ENCODE results near the gene SF3A1. TPM values are rescaled to one million over a fixed set of nuclear protein-coding genes. Genes with fewer than 3 reads are reported as not detected.

The SF3A1 gene
- total RNA-seq, 1 donor from 2014 or later: 164 TPM

- DNase-seq (no peak), ATAC-seq (no peak)
- intact Hi-C loops (cut with DNase I): no loop called here
- Histone ChIP-seq H3K4me3 (no peak overlapping the region), H3K4me1 (no peaks in the 10 kb centered on the region), H3K27ac (no peak overlapping the region), H3K36me3 (no peaks in the 10 kb centered on the region), H3K27me3 (no peaks in the 10 kb centered on the region), H3K9me3 (no peaks in the 10 kb centered on the region)
- no peak for TF ChIP-seq CTCF (IDR thresholded peaks at IDR 0.05)
Observed at GRCh38 chr22:30370641-30371230, 14.0 kb upstream of the SF3A1 start.

- H3K9me3 ChIP-seq: no peaks in the 10 kb centered on the region
- no peak for TF ChIP-seq CTCF (IDR thresholded peaks at IDR 0.05)
- no peak overlapping the region for H3K27ac ChIP-seq
- H3K4me1 ChIP-seq: no peaks in the 10 kb centered on the region
- no peaks in the 10 kb centered on the region for H3K36me3 ChIP-seq
- H3K27me3 ChIP-seq: no peaks in the 10 kb centered on the region
- DNase-seq (no peak), ATAC-seq (no peak)
- intact Hi-C loops (cut with DNase I): no loop called here
- no peak overlapping the region for H3K4me3 ChIP-seq
Observed at GRCh38 chr22:30368420-30368819, 11.7 kb upstream of the SF3A1 start.

DNA sequence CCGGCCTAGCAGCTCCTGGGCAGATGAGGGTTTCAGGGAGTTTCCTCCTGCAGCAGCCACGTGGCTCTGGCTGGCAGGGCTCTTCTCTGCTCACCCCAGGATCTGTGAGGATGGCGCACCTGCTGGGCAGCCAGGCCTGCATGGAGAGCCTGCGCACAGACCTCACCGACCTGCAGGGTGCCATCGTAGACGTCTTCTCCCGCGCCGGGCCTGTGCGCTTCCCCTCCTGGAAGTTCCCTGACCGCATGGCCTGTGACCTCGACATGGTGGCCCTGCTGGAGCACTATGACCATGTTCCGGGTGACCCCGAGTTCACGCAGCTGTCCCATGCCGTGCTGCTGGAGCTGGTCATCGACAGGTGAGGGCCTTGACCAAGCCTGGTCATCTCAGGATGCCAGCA is 9.2 kb upstream of the SF3A1 start:
- no peak overlapping the region for H3K4me3 ChIP-seq
- no peak for TF ChIP-seq CTCF (IDR thresholded peaks at IDR 0.05)
- no peaks in the 10 kb centered on the region for H3K27me3 ChIP-seq
- H3K36me3 ChIP-seq: no peaks in the 10 kb centered on the region
- intact Hi-C loops (cut with DNase I): no loop called here
- no peak for ATAC-seq
- no peaks in the 10 kb centered on the region for H3K9me3 ChIP-seq
- no peak overlapping the region for H3K27ac ChIP-seq
- no peaks in the 10 kb centered on the region for H3K4me1 ChIP-seq
- no peak for DNase-seq

DNA sequence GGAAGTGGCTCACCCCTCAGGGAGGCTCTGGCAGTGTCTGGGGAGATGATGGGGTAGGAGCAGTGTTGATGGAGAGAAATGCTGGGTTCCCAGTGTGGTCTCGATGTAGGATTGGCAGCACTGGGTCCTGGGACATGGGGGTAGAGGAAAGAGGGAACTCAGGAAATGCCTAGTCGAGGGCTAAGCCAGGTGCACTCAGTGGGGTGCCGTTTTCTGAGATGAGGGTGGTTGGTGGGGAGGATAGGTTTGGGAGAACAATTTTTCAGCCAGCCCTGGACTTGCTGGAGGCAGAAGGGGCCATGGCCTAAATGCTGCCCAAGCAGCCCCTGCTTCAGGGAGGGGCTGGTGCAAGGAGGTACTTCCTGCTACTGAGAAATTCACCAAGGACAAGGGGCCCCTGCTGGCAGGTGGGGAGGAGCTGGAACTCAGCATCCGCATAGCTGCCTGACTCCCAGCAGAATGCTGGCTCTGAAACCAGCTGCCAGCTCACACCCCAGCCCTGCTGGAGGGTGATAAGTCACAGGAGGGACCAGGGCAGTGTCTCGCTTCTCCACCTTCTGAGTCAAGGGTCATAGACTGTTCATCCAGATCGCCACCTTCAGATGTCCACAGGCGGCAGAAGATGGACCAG is 6.1 kb upstream of the SF3A1 start:
- ATAC-seq (no peak), DNase-seq (no peak)
- no peak overlapping the region for H3K4me3 ChIP-seq
- no peaks in the 10 kb centered on the region for H3K4me1 ChIP-seq
- no peak for TF ChIP-seq CTCF (IDR thresholded peaks at IDR 0.05)
- H3K36me3 ChIP-seq: no peaks in the 10 kb centered on the region
- no peaks in the 10 kb centered on the region for H3K27me3 ChIP-seq
- no peak overlapping the region for H3K27ac ChIP-seq
- no peaks in the 10 kb centered on the region for H3K9me3 ChIP-seq
- intact Hi-C loops (cut with DNase I): no loop called here

DNA sequence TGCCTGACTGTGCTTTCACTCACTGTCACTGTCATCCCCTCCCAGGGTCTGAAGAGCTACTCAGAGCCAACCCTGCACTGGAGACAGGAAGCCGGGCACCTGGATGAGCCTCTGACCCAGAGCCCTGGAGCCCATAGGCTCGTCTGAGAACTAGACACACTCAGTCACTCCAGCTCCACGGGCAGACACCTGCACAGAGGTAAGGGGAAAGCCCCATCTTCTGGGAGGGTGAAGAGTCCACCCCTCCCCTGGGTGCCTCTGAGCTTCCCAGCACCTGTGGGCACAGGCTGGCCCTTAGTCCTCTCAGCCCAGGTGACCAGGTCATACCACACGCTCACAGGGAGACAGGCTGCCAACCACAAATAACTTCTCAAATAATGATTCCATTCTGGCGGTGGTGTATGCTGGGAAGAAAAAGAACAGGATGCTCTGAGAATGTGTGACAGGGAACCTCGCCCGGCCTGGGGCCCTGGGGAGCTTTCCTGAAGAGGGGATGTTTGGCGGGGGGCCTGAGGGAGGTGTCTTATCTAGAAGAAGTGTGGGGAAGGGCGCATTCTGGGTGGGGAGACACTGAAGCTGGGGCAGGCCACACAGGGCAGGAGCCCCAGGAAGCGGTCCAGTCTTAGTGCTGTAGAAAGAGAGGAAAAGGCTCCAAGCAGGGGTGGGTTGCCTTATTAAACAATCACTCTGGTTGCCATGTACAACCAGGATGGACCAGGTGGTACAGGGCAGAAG is 5.4 kb upstream of the SF3A1 start:
- peaks cover 6% of the 10 kb centered on the region for H3K4me1 ChIP-seq
- no peaks in the 10 kb centered on the region for H3K36me3 ChIP-seq
- DNase-seq (no peak), ATAC-seq (no peak)
- H3K9me3 ChIP-seq: no peaks in the 10 kb centered on the region
- H3K4me3 ChIP-seq: no peak overlapping the region
- no peaks in the 10 kb centered on the region for H3K27me3 ChIP-seq
- no peak for TF ChIP-seq CTCF (IDR thresholded peaks at IDR 0.05)
- intact Hi-C loops (cut with DNase I): no loop called here
- no peak overlapping the region for H3K27ac ChIP-seq
